ELF-1 (cell line): ENCODE data around the gene LSM4.

Experiments used
- DNase-seq: peaks from one replicate; pipeline ENCODE4 v3.0.0-alpha.2; 2016; ENCODE audit warnings: low read depth, low spot score

The LSM4 gene

GRCh38 chr19:18278521-18279265, 44.2 kb downstream of the LSM4 start:
- peak; percentile 65 for DNase-seq

- peak; percentile 67 for DNase-seq
These were observed 48.0 kb downstream of the LSM4 start for GRCh38 chr19:18274781-18275356.

GRCh38 chr19:18274219-18274780, 48.6 kb downstream of the LSM4 start, which contains the start of gene IQCN:
Gene IQCN, minus strand, starts transcription at chr19:18274452. Its CDS starts 4,974 bp downstream, at chr19:18269478.
- no peak for DNase-seq

GRCh38 chr19:18273561-18274218, 49.2 kb downstream of the LSM4 start:
- no peak for DNase-seq

GRCh38 chr19:18271433-18271841, 51.4 kb downstream of the LSM4 start:
- no peak for DNase-seq

GRCh38 chr19:18270326-18270725, 52.5 kb downstream of the LSM4 start:
- DNase-seq = no peak

- no peak for DNase-seq
These were observed 53.7 kb downstream of the LSM4 start for GRCh38 chr19:18269070-18269723.

- DNase-seq = no peak
These were observed 55.8 kb downstream of the LSM4 start for GRCh38 chr19:18266771-18267686.

GRCh38 chr19:18265582-18265981, 57.3 kb downstream of the LSM4 start:
- no peak for DNase-seq

GRCh38 chr19:18264971-18265540, 57.8 kb downstream of the LSM4 start:
- no peak for DNase-seq

GRCh38 chr19:18264137-18264854, 58.6 kb downstream of the LSM4 start:
- DNase-seq = no peak

GRCh38 chr19:18263324-18264136, 59.3 kb downstream of the LSM4 start:
- DNase-seq = no peak

GRCh38 chr19:18262917-18263316, 60.0 kb downstream of the LSM4 start:
- DNase-seq = no peak

- DNase-seq = no peak
These were observed 60.7 kb downstream of the LSM4 start for GRCh38 chr19:18262144-18262543.

- no peak for DNase-seq
These were observed 61.4 kb downstream of the LSM4 start for GRCh38 chr19:18261474-18261873.

- DNase-seq = no peak
These were observed 63.0 kb downstream of the LSM4 start for GRCh38 chr19:18259893-18260292.

GRCh38 chr19:18257503-18258470, 65.1 kb downstream of the LSM4 start:
- DNase-seq = no peak
